Effector memory CD8-positive, alpha-beta T cell (primary cell): ENCODE data around the gene GET3.

ENCODE experiments used
- ATAC-seq: fragments of 150-1000 bp; cut with Tn5 transposase; replicated peaks from 2 replicates; pipeline ENCODE4 v1.10.0; 2021; ENCODE audit warnings: mild to moderate bottlenecking, moderate library complexity
- DNase-seq, 3 experiments: peaks; one replicate each; pipeline ENCODE4 v3.0.0; 2021
- H3K27ac Mint-ChIP-seq, 2 donors: one replicate each; pipeline ENCODE4 v1.8.0; 2022; ENCODE audit warnings: mild to moderate bottlenecking in 2 of 2, mixed read lengths in 2 of 2, moderate library complexity in 2 of 2
- H3K27me3 Mint-ChIP-seq, 2 donors: one replicate each; pipeline ENCODE4 v1.8.0; 2022; ENCODE audit warnings: mixed read lengths in 2 of 2
- H3K36me3 Mint-ChIP-seq: one replicate; pipeline ENCODE4 v1.8.0; 2022; ENCODE audit warnings: mild to moderate bottlenecking, moderate library complexity, mixed read lengths; ENCODE audit not compliant: insufficient read depth
- H3K4me1 Mint-ChIP-seq, 2 donors: one replicate each; pipeline ENCODE4 v1.8.0; 2022; ENCODE audit warnings: low read depth in 2 of 2, mixed read lengths in 2 of 2
- H3K4me3 Mint-ChIP-seq, 2 donors: one replicate each; pipeline ENCODE4 v1.8.0; 2022; ENCODE audit warnings: mild to moderate bottlenecking in 2 of 2, mixed read lengths in 2 of 2, moderate library complexity in 2 of 2
- H3K9me3 Mint-ChIP-seq, 2 donors: one replicate each; pipeline ENCODE4 v1.8.0; 2022; ENCODE audit warnings: mixed read lengths in 2 of 2

GET3 gene

DNA sequence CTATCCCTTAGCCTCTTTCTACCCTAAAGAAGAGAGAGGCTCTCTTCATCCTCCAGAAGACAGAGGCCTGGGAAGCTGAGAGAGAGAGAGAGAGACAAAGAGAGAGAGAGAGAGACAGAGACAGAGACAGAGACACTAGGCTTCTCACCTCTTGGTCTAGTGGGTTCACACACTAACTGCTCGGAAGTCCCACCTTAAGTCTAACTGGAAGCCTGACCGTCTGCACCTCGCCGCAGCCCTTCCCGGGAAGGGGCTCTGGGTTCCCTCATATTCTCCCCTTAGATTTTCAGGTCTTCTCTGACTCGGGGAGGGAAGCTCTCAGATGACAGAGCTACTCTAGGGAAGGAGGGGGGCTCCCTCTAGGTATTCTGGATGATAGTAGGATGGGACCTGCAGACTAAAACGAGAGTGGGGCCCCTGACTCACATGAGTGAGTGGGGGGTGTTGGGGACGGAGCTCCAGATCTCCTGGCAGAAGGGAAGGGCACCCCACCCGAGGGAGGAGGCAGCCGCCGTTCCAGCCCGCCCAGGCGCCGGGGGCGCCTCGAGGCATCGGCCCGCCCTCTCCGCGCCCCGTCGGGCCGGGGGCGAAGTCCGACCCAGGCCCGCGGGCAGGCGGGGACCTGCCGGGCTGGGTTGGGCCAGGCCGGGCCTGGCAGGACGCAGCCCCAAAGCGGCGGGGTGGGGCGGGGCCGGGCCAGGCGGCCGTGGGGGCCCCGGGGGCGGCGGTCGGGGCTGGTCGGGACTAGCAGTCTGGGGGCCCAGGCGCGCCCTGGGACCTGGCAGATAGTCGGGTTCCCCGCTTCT is 52.0 kb downstream of the GET3 start:
- no peaks in the 10 kb centered on the region for H3K27me3 Mint-ChIP-seq
- H3K4me3 Mint-ChIP-seq: peak overlapping the region; percentile 95 to 98
- H3K9me3 Mint-ChIP-seq: no peaks in the 10 kb centered on the region
- peak in 1 of 3 experiments; percentile 35 for DNase-seq
- no peak for ATAC-seq
- H3K4me1 Mint-ChIP-seq: peaks cover 20 to 23% of the 10 kb centered on the region in 2 donors
- H3K36me3 Mint-ChIP-seq: peaks cover 51% of the 10 kb centered on the region
- peak overlapping the region; percentile 90 to 94 for H3K27ac Mint-ChIP-seq

DNA sequence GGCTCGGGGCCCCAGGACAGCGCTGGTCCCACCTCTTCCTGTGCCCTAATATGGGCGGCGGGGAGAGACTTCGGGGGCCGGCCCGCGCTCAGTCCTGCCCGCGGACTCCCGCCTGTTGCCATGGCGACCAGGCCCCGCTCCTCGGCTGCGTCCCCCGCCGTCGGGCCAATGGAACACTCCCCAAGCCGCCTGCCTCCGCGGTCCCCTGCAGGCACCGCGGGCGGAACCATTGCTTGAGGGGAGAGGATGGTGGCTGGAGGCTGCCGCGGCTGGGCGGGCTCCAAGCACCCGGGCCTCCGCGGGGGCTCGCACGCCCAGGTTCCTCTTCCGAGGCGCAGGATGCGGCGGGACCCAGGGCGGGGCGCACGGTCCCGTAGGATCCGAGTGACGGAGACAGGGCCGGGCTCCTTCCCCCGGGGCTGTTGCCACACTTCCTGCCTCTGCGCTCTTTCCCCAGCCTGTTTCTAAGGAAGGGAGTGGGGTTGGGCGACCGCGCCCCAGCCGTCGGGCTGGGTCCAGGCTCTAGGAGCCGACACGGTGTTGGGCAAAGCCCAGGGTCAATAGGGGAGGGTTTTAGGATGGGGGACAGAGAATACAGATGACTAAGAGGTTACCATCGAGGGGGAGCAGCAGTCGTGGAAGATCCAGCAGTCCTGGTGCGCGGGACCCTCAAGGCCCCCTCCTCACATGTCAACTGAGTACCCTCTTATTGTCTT is 52.8 kb downstream of the GET3 start:
- DNase-seq (peak; percentile 89 to 93 (median 93)), ATAC-seq (peak; percentile 45)
- peaks cover 59% of the 10 kb centered on the region for H3K36me3 Mint-ChIP-seq
- no peaks in the 10 kb centered on the region for H3K27me3 Mint-ChIP-seq
- H3K27ac Mint-ChIP-seq: peak overlapping the region; percentile 98 to 100
- H3K9me3 Mint-ChIP-seq: no peaks in the 10 kb centered on the region
- peak overlapping the region; percentile 95 to 98 for H3K4me3 Mint-ChIP-seq
- peaks cover 22 to 26% of the 10 kb centered on the region in 2 donors for H3K4me1 Mint-ChIP-seq

DNA sequence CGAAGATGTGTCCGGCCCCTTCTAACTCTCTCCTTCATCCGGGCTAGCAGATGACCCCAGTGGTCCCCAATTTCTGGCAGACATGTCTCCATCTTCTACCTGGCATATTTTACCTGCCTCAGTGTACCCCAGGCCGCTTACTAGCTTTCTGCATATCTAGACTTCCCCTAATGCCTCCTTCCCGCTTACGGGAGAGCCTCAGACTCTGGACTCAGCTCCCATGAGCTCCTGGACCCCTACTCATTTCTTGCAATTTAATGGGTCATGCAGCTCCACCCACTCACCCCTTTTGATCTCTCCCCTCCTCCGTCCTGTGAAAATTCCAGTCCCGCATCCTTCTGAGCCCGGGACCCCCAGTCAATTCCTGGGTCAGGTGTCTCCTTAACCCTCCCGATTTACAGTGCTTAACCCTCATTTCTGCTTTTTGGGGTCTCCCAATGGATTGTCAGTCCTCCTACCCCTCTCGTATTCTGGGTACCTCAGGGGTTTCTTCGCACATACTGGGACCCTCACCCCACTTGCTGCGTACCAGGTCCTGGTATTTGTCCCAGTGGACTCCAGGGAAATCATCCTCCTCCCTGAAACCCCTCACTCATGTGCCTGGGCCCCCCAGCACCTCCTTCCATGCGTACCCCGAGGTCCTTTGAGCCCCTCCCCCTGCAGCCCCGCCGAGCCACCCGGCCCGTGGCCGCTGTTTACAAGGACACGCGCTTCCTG is 53.5 kb downstream of the GET3 start:
- Mint-ChIP-seq H3K27ac (peak overlapping the region; percentile 98 to 100), H3K4me3 (peak overlapping the region; percentile 95 to 98), H3K9me3 (no peaks in the 10 kb centered on the region), H3K4me1 (peaks cover 25 to 29% of the 10 kb centered on the region in 2 donors), H3K27me3 (no peaks in the 10 kb centered on the region), H3K36me3 (peaks cover 64% of the 10 kb centered on the region)
- DNase-seq (no peak), ATAC-seq (no peak)

DNA sequence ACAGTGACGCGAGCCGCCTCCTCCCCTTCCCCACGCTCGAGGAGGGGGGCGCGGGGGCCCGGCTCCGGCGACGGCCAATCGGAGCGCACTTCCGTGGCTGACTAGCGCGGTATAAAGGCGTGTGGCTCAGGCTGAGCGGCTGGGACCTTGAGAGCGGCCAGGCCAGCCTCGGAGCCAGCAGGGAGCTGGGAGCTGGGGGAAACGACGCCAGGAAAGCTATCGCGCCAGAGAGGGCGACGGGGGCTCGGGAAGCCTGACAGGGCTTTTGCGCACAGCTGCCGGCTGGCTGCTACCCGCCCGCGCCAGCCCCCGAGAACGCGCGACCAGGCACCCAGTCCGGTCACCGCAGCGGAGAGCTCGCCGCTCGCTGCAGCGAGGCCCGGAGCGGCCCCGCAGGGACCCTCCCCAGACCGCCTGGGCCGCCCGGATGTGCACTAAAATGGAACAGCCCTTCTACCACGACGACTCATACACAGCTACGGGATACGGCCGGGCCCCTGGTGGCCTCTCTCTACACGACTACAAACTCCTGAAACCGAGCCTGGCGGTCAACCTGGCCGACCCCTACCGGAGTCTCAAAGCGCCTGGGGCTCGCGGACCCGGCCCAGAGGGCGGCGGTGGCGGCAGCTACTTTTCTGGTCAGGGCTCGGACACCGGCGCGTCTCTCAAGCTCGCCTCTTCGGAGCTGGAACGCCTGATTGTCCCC is 54.2 kb downstream of the GET3 start, which contains the start of gene JUNB:
TSS of gene JUNB (plus strand) at position 142 of the 706 bp plus-strand sequence. CDS start at position 428, 286 bp downstream.
- DNase-seq: peak; percentile 95 to 97 (median 96)
- H3K36me3 Mint-ChIP-seq: peaks cover 67% of the 10 kb centered on the region
- peaks cover 32 to 36% of the 10 kb centered on the region in 2 donors for H3K4me1 Mint-ChIP-seq
- H3K4me3 Mint-ChIP-seq: peak within 1 kb of the TSS; percentile 95 to 98
- peak; percentile 35 for ATAC-seq
- H3K27ac Mint-ChIP-seq: peak within 1 kb of the TSS; percentile 98 to 100
- no peaks in the 10 kb centered on the region for H3K9me3 Mint-ChIP-seq
- no peaks in the 10 kb centered on the region for H3K27me3 Mint-ChIP-seq

DNA sequence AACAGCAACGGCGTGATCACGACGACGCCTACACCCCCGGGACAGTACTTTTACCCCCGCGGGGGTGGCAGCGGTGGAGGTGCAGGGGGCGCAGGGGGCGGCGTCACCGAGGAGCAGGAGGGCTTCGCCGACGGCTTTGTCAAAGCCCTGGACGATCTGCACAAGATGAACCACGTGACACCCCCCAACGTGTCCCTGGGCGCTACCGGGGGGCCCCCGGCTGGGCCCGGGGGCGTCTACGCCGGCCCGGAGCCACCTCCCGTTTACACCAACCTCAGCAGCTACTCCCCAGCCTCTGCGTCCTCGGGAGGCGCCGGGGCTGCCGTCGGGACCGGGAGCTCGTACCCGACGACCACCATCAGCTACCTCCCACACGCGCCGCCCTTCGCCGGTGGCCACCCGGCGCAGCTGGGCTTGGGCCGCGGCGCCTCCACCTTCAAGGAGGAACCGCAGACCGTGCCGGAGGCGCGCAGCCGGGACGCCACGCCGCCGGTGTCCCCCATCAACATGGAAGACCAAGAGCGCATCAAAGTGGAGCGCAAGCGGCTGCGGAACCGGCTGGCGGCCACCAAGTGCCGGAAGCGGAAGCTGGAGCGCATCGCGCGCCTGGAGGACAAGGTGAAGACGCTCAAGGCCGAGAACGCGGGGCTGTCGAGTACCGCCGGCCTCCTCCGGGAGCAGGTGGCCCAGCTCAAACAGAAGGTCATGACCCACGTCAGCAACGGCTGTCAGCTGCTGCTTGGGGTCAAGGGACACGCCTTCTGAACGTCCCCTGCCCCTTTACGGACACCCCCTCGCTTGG is 55.0 kb downstream of the GET3 start:
- H3K4me1 Mint-ChIP-seq: peaks cover 33 to 37% of the 10 kb centered on the region in 2 donors
- DNase-seq (peak; percentile 64 to 71 (median 70)), ATAC-seq (no peak)
- H3K27me3 Mint-ChIP-seq: no peaks in the 10 kb centered on the region
- peak overlapping the region; percentile 98 to 100 for H3K27ac Mint-ChIP-seq
- no peaks in the 10 kb centered on the region for H3K9me3 Mint-ChIP-seq
- H3K36me3 Mint-ChIP-seq: peaks cover 72% of the 10 kb centered on the region
- peak overlapping the region; percentile 95 to 98 for H3K4me3 Mint-ChIP-seq

DNA sequence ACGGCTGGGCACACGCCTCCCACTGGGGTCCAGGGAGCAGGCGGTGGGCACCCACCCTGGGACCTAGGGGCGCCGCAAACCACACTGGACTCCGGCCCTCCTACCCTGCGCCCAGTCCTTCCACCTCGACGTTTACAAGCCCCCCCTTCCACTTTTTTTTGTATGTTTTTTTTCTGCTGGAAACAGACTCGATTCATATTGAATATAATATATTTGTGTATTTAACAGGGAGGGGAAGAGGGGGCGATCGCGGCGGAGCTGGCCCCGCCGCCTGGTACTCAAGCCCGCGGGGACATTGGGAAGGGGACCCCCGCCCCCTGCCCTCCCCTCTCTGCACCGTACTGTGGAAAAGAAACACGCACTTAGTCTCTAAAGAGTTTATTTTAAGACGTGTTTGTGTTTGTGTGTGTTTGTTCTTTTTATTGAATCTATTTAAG is 55.6 kb downstream of the GET3 start:
- H3K36me3 Mint-ChIP-seq: peaks cover 76% of the 10 kb centered on the region
- H3K27ac Mint-ChIP-seq: peak overlapping the region; percentile 98 to 100
- ATAC-seq: no peak
- H3K9me3 Mint-ChIP-seq: no peaks in the 10 kb centered on the region
- DNase-seq: peak in 1 of 3 experiments; percentile 35
- H3K4me1 Mint-ChIP-seq: peaks cover 33 to 37% of the 10 kb centered on the region in 2 donors
- peak overlapping the region; percentile 95 to 98 for H3K4me3 Mint-ChIP-seq
- H3K27me3 Mint-ChIP-seq: no peaks in the 10 kb centered on the region

DNA sequence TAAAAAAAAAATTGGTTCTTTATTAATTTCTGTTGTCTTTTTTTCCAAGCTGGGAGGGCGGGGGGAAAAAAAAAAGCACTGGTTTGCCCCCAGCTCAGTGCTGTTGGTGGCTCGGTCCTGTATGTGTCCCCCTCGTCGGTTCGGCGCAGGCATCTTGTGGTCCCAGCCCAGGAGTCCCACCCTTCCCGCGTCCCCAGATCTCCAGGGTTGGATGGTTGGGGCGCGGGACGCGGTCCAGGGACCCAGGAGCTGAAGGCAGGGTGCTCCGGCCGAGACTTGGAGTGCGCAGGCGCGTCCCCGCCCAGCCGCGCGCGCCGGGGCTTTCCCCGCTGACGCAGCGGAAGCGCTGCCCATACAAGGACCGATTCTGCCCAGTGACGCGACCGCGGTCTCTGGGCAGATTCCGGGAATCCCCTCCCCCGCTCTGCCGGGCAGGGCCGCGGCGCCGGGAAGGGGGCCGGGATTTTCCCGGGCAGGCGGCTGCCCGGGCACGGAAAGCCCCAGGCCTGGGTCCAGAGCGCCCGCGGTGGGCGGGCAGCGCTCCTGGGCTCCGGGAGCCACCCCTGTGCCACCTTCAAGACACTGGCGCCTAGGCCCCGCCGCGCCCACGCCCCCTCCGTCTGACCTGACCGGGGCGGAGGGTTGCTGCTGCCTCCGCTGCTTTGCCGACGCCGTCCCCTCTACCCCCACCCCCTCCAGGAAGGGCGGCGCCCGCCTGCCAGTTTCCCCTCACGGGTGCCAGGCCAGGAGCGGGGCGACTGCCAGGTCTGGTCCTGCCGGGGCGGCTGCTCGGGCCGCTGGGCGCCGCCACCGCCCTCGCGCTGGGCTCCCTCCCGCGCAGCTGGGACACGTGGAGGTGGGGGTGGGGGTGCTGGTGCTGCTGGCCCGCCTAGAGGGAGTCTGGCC is 56.2 kb downstream of the GET3 start:
- peaks cover 33 to 37% of the 10 kb centered on the region in 2 donors for H3K4me1 Mint-ChIP-seq
- DNase-seq (peak; percentile 91 to 96 (median 96)), ATAC-seq (peak; percentile 46)
- peak overlapping the region; percentile 98 to 100 for H3K27ac Mint-ChIP-seq
- H3K36me3 Mint-ChIP-seq: peaks cover 79% of the 10 kb centered on the region
- no peaks in the 10 kb centered on the region for H3K27me3 Mint-ChIP-seq
- no peaks in the 10 kb centered on the region for H3K9me3 Mint-ChIP-seq
- peak overlapping the region; percentile 95 to 98 for H3K4me3 Mint-ChIP-seq

DNA sequence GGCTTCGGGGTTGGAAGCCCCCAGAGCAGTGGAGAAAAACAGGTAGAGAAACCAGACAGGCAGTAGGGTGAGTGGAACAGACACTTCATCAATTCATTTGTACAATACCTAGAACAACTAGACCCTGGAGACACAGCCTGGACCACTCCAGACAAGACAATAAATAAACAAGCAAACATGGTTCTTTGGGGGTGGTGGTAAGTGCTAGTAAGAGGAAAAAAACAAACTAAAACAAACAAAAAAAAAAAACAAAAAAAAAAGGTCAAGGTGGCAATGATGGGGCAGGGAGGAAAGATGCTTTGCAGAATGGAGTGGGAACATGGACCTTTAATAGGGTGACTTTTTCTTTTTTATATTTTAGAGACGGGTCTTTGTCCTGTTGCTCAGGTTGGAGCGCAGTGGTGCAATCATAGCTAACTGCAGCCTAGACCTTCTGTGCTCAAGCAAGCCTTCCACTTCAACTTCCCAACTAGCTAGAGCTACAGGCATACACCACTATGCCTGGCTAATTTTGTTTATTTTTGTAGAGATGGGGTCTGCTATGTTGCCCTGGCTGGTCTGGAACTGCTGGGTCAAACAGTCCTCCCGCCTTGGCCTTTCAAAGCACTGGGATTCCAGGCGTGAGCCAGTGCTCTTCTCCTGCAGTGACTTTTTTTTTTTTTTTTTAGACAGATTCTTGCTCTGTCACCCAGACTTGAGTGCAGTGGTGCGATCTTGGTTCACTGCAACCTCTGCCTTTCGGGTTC is 57.1 kb downstream of the GET3 start:
- Mint-ChIP-seq H3K4me1 (peaks cover 28 to 30% of the 10 kb centered on the region in 2 donors), H3K9me3 (no peaks in the 10 kb centered on the region), H3K27me3 (no peaks in the 10 kb centered on the region), H3K36me3 (peaks cover 82% of the 10 kb centered on the region), H3K4me3 (peak overlapping the region; percentile 95 to 98), H3K27ac (peak overlapping the region; percentile 98 to 100)
- ATAC-seq: no peak
- no peak for DNase-seq

DNA sequence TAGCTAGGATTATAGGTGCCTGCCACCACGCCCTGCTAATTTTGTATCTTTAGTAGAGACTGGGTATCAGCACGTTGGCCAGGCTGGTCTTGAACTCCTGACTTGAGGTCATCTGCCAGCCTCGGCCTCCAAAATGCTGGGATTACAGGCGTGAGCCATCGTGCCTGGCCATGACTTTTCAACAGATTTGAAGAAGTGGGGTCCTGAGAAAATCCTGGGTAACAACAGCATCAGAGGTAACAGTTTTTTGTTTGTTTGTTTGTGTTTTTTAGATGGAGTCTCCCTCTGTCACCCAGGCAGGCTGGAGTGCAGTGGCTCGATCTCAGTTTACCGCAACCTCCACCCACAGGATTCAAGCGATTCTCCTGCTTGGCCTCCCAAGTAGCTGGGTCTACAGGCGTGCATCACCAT is 57.7 kb downstream of the GET3 start:
- Mint-ChIP-seq H3K27me3 (no peaks in the 10 kb centered on the region), H3K4me1 (peaks cover 28 to 30% of the 10 kb centered on the region in 2 donors), H3K4me3 (peak overlapping the region; percentile 95 to 98), H3K36me3 (peaks cover 81% of the 10 kb centered on the region), H3K27ac (peak overlapping the region; percentile 98 to 100), H3K9me3 (no peaks in the 10 kb centered on the region)
- DNase-seq: no peak
- no peak for ATAC-seq

DNA sequence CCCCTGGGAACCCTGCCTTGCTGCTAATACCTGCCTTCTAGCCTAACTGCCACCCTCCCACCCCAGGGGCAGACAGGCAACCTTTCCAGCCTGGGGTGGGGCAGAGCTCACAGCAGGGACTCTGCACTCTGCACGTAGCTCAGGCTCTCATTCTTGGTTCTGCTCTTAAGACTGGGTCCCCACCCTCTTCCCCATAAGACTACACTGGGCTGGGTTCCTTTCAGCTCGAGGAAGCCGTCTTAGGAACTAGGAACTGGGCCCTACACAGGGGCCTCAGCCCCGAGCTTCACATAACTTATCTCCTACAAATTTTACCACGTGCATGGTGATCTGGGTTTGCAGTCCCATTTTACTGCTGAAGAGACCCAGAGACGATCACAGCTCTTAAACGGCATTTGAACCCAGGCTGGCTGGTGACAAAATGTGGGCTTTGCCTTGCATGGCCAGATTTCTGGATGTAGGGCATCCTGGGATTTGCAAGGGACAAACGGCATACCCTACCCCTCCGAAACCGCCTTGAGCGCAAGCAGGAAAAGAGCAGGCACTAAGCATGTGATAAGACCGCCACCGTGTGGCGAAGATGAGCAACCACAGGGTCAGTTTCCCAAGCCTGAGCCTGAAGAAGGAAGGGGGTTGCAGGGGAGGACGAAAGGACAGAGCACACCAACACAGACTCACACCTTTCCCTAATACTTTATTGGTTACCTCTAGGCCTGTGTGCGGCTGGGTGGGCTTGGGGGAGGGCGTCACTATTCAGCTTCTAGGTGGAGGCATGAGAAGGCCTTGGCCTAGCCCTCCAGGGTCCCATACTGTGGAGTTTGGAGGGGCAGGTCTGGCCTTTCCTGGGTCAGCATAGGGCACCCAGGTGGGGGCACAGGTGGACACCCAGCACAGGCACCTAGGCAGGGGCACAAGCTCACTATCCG is 59.1 kb downstream of the GET3 start:
- Mint-ChIP-seq H3K27ac (peak overlapping the region; percentile 82 to 100), H3K9me3 (no peaks in the 10 kb centered on the region), H3K4me1 (peaks cover 23 to 27% of the 10 kb centered on the region in 2 donors), H3K27me3 (no peaks in the 10 kb centered on the region), H3K4me3 (peak overlapping the region; percentile 70 to 73), H3K36me3 (peaks cover 76% of the 10 kb centered on the region)
- ATAC-seq (no peak), DNase-seq (peak; percentile 73 to 75 (median 74))
